ACC112 (cell line): ENCODE measurements around the gene ANGPTL7.
"Not testable (repeated sequence)": the region's sequence is repeated elsewhere in the genome, so short reads cannot be mapped to it uniquely, and the experiment has no call there.

Source experiments
- H2AFZ ChIP-seq: fragments of 200-600 bp; sonication (generic); one replicate; pipeline ENCODE4 v1.6.0; 2017; ENCODE audit warnings: antibody characterized with exemption, low read length; ENCODE audit not compliant: unreplicated experiment
- H3K27ac ChIP-seq: fragments of 200-600 bp; sonication (generic); 2 replicates; pipeline ENCODE4 v1.5.1; 2014; ENCODE audit warnings: low read depth, mild to moderate bottlenecking, antibody characterized with exemption, low read length, moderate library complexity
- H3K27me3 ChIP-seq: fragments of 200-600 bp; sonication (generic); 2 replicates; pipeline ENCODE4 v1.6.1; 2014; ENCODE audit warnings: mild to moderate bottlenecking, antibody characterized with exemption, low read length, moderate library complexity, mixed read lengths; ENCODE audit not compliant: insufficient read depth
- H3K36me3 ChIP-seq: fragments of 200-600 bp; sonication (generic); 2 replicates; pipeline ENCODE4 v1.6.1; 2016; ENCODE audit warnings: mild to moderate bottlenecking, antibody characterized with exemption, low read length, moderate library complexity, mixed read lengths; ENCODE audit not compliant: insufficient read depth
- H3K4me1 ChIP-seq: fragments of 200-600 bp; sonication (generic); one replicate; pipeline ENCODE4 v1.6.1; 2016; ENCODE audit warnings: low read length, mixed read lengths; ENCODE audit not compliant: insufficient read depth, unreplicated experiment, control insufficient read depth
- H3K4me3 ChIP-seq: fragments of 200-600 bp; sonication (generic); 2 replicates; pipeline ENCODE4 v1.5.1; 2014; ENCODE audit warnings: mild to moderate bottlenecking, low read depth, low read length
- H3K79me2 ChIP-seq: fragments of 200-600 bp; sonication (generic); one replicate; pipeline ENCODE4 v1.6.0; 2016; ENCODE audit warnings: low read length; ENCODE audit not compliant: control insufficient read depth, unreplicated experiment, insufficient read depth

ANGPTL7 gene

DNA sequence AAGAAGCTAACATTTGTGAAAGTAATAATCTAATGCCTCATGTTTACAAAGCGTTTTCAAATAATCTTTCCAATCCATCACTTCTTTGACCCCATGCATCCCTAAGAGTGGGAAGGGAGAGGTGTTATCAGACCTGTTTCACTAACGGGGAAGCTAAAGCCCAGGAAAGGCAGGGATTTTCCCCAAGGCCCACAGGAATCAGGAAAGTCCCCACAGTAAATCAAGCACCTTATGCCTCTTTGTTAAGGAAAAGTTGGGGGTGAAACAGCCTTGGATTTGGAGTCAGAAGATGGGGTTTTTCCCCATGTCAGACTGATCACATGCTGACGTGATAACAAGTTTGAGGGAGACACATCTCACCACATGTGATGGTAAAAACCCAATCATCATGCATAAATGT is 20.0 kb upstream of the ANGPTL7 start:
- Histone ChIP-seq H3K79me2 (no peaks in the 10 kb centered on the region), H2AFZ (no peak overlapping the region), H3K27me3 (no peaks in the 10 kb centered on the region), H3K27ac (no peak overlapping the region), H3K36me3 (peaks cover 7% of the 10 kb centered on the region; the same call in 1 of the 2 replicates), H3K4me1 (no peaks in the 10 kb centered on the region), H3K4me3 (no peak overlapping the region)

- peaks cover 7% of the 10 kb centered on the region; the same call in 1 of the 2 replicates for H3K36me3 ChIP-seq
- no peaks in the 10 kb centered on the region for H3K79me2 ChIP-seq
- H2AFZ ChIP-seq: no peak overlapping the region
- H3K27ac ChIP-seq: no peak overlapping the region
- no peaks in the 10 kb centered on the region for H3K4me1 ChIP-seq
- no peak overlapping the region for H3K4me3 ChIP-seq
- H3K27me3 ChIP-seq: no peaks in the 10 kb centered on the region
These were observed 19.1 kb upstream of the ANGPTL7 start for GRCh38 chr1:11170102-11170501.

- peaks cover 17% of the 10 kb centered on the region for H3K4me1 ChIP-seq
- H2AFZ ChIP-seq: no peak overlapping the region
- H3K36me3 ChIP-seq: 0 out of 2 replicates have a peak, but pooled peaks cover 2% of the 10 kb centered on the region
- H3K27me3 ChIP-seq: no peaks in the 10 kb centered on the region
- H3K79me2 ChIP-seq: no peaks in the 10 kb centered on the region
- H3K27ac ChIP-seq: no peak overlapping the region
- no peak overlapping the region for H3K4me3 ChIP-seq
These were observed 14.8 kb upstream of the ANGPTL7 start for GRCh38 chr1:11174261-11174942.

DNA sequence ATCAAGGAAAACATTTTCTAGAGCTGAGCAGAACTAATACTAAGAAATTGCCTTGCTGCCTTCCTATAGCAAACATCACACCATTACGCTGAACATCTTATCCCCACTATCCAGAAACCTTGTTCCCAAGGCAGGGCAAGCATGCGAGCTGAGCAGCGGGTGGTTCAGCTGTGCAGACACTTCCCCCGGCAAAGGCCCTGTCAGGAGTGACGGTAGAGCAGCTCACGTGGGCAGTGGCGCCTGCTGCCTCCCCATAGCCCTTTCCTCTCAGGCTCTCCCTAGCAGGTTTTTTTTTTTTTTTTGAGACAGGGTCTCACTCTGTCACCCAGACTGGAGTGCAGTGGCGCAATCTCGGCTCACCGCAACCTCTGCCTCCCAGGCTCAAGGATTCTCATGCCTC is 13.7 kb upstream of the ANGPTL7 start:
- no peak overlapping the region for H3K27ac ChIP-seq
- H2AFZ ChIP-seq: no peak overlapping the region
- H3K4me1 ChIP-seq: peaks cover 26% of the 10 kb centered on the region
- no peak overlapping the region for H3K4me3 ChIP-seq
- H3K79me2 ChIP-seq: no peaks in the 10 kb centered on the region
- no peaks in the 10 kb centered on the region for H3K27me3 ChIP-seq
- H3K36me3 ChIP-seq: no peaks in the 10 kb centered on the region

DNA sequence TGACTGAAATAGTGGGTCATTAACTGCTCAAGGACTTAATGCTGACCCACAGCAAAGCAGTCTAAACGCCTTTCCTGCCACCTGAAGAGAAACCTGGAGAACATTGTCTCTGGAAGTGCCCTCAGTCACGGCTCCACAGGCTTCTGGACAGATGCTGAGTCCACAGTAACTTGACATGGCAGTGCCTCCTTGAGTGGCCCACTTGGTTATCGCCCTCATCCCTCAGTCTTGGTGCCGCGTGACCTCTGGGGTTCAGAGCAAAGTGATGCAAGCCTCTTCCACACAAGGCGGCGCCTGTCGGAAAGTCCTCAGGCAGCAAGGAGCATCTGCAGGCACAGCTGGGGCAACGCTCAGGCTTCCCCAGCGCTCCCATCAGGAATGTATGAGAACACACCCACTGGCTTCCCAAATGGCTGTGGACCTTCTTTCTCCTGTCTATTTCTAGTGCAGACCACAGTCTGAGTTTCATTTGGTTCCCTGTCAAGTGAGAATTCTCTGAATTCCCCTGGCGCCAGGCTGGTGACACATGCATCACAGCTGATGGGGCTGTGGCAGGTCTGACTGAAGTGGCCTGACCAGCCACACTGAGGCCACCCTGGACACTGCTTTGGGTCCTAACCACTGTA is 13.0 kb upstream of the ANGPTL7 start:
- H3K36me3 ChIP-seq: no peaks in the 10 kb centered on the region
- no peak overlapping the region for H2AFZ ChIP-seq
- no peak overlapping the region for H3K27ac ChIP-seq
- H3K4me1 ChIP-seq: peaks cover 33% of the 10 kb centered on the region
- no peaks in the 10 kb centered on the region for H3K27me3 ChIP-seq
- no peaks in the 10 kb centered on the region for H3K79me2 ChIP-seq
- no peak overlapping the region for H3K4me3 ChIP-seq

DNA sequence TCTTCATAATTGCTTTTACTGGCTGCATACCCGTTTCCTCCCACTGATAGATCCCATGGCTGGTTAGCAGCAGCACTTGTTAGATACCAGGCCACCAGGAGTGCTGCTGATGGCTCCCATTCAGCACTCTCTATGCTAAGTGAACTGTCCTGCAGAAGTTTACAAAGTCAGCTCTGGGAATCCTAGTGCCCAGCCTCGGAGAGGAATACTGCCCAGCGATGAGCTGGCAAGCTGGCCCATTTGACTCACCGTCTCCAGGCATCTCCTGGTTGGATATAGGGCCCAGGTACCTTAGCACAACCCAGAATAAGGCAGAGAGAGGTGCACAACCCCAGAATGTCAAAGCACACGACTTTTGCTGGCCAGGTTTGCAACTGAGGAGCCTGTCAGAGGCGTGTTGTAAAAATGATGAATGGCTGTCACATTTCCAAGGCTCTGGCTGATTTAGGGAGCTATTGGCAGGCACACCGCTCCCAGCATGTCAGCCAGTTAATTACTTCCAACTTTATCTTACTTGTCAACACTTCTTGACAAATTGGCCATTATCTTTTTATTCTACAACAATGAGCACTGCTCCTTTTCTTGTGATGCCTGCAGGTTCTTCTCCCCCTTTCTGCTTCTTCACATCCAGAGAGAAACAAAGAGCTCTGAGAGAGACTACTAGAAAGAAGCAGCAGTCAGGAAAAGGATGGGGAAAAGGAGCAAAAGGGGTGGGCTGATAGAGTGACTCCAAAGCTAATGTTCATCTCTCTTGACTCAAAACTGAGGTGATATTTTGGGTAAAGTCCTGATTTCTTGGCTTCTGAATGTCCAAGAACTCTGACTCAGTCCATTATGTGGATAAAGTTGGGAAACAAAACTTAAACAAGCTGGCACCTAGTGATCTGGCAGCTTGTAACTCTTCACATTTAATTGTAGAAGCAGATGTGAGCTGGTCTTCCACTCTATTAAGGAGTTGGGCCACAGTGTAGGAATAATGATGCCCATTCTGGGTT is 10.8 kb upstream of the ANGPTL7 start:
- H3K4me1 ChIP-seq: peaks cover 33% of the 10 kb centered on the region
- no peak overlapping the region for H3K27ac ChIP-seq
- H2AFZ ChIP-seq: no peak overlapping the region
- no peaks in the 10 kb centered on the region for H3K27me3 ChIP-seq
- no peak overlapping the region for H3K4me3 ChIP-seq
- peaks cover 5% of the 10 kb centered on the region; the same call in 1 of the 2 replicates for H3K36me3 ChIP-seq
- H3K79me2 ChIP-seq: no peaks in the 10 kb centered on the region

- H3K27ac ChIP-seq: no peak overlapping the region
- peaks cover 33% of the 10 kb centered on the region for H3K4me1 ChIP-seq
- H3K79me2 ChIP-seq: no peaks in the 10 kb centered on the region
- H3K27me3 ChIP-seq: no peaks in the 10 kb centered on the region
- H3K4me3 ChIP-seq: no peak overlapping the region
- H2AFZ ChIP-seq: no peak overlapping the region
- peaks cover 7% of the 10 kb centered on the region; the same call in 1 of the 2 replicates for H3K36me3 ChIP-seq
These were observed 10.0 kb upstream of the ANGPTL7 start for GRCh38 chr1:11179125-11179524.

DNA sequence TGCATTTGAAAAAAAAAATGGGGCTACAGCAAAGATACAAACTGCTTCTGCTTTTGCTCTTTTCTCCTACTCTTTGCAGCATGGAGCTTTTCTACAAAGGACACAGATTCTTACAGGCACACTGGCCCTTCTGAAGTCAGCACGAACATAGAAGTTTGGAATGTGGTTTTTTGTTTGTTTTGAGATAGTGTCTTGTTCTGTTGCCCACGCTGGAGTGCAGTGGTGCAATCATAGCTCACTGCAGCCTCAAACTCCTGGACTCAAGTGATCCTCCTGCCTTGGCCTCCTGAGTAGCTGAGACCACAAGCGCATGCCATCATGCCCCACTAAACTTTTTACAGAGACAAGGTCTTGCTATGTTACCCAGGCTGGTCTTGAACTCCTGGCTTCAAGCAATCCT is 9.4 kb upstream of the ANGPTL7 start:
- peaks cover 33% of the 10 kb centered on the region for H3K4me1 ChIP-seq
- not testable (repeated sequence) for H2AFZ ChIP-seq, H3K4me3 ChIP-seq, H3K79me2 ChIP-seq, H3K27me3 ChIP-seq
- peak overlapping the region; percentile 42; the same call in 1 of the 2 replicates for H3K27ac ChIP-seq
- peaks cover 11% of the 10 kb centered on the region; the same call in 1 of the 2 replicates for H3K36me3 ChIP-seq

- H3K36me3 ChIP-seq: peaks cover 11% of the 10 kb centered on the region; the same call in 1 of the 2 replicates
- H3K4me1 ChIP-seq: peaks cover 33% of the 10 kb centered on the region
- no peaks in the 10 kb centered on the region for H3K27me3 ChIP-seq
- no peaks in the 10 kb centered on the region for H3K79me2 ChIP-seq
- no peak overlapping the region for H2AFZ ChIP-seq
- peak overlapping the region; percentile 42; the same call in 1 of the 2 replicates for H3K27ac ChIP-seq
- no peak overlapping the region for H3K4me3 ChIP-seq
These were observed 8.8 kb upstream of the ANGPTL7 start for GRCh38 chr1:11180342-11180744.

- H3K79me2 ChIP-seq: no peaks in the 10 kb centered on the region
- H3K27me3 ChIP-seq: no peaks in the 10 kb centered on the region
- H3K36me3 ChIP-seq: peaks cover 11% of the 10 kb centered on the region; the same call in 1 of the 2 replicates
- peaks cover 31% of the 10 kb centered on the region for H3K4me1 ChIP-seq
- H3K27ac ChIP-seq: no peak overlapping the region
- H2AFZ ChIP-seq: no peak overlapping the region
- no peak overlapping the region for H3K4me3 ChIP-seq
These were observed 6.3 kb upstream of the ANGPTL7 start for GRCh38 chr1:11182884-11183283.
